HG02759 (cell line): ENCODE data around the gene PTPRH.

Experiments
- ATAC-seq: cut with Tn5 transposase; IDR thresholded peaks from one replicate; pipeline ENCODE4 v1.9.1; 2021; ENCODE audit warnings: mild to moderate bottlenecking, moderate library complexity; ENCODE audit not compliant: unreplicated experiment

The PTPRH gene

DNA sequence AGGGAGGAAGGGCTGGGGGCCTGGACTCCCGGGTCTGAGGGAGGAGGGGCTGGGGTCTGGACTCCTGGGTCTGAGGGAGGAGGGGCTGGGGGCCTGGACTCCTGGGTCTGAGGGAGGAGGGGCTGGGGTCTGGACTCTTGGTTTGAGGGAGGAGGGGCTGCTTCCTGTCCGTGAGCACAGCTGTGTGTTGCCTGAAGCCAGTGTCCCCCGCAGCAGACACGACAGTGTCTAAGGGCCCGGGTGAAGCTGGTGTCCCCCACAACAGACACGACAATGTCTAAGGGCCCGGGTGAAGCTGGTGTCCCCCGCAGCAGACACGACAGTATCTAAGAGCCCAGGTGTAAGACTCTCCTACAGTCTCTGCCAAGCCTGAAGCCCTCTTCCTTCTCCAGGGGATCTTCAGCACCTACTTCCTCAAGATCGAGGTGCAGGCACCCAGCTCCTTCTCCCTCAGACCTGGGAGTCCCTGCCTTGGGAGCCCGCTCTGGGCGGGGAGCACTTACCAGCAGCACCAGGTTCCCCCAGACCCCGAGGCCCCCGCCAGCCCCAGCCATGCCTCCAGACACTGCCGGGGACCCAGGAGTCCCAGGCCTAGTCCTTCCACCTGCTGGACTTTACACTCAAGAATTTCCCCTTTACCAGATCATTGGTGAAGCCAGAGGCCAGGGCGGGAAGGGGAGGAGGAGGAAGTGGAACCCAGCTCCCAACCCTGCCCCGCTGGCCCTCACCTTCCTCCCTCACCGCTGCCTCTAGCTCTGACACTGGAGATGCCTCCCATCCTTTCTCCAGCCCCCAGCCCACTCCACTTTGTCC, at the start of gene PTPRH:
TSS of gene PTPRH (minus strand) at position 622 of the 813 bp plus-strand sequence. CDS start at position 554, 68 bp downstream.
- no peak for ATAC-seq

GRCh38 chr19:55258476-55258827, 49.2 kb upstream of the PTPRH start:
- peak; percentile 26 for ATAC-seq

- ATAC-seq: no peak
Observed at GRCh38 chr19:55257461-55258420, 48.4 kb upstream of the PTPRH start.

DNA sequence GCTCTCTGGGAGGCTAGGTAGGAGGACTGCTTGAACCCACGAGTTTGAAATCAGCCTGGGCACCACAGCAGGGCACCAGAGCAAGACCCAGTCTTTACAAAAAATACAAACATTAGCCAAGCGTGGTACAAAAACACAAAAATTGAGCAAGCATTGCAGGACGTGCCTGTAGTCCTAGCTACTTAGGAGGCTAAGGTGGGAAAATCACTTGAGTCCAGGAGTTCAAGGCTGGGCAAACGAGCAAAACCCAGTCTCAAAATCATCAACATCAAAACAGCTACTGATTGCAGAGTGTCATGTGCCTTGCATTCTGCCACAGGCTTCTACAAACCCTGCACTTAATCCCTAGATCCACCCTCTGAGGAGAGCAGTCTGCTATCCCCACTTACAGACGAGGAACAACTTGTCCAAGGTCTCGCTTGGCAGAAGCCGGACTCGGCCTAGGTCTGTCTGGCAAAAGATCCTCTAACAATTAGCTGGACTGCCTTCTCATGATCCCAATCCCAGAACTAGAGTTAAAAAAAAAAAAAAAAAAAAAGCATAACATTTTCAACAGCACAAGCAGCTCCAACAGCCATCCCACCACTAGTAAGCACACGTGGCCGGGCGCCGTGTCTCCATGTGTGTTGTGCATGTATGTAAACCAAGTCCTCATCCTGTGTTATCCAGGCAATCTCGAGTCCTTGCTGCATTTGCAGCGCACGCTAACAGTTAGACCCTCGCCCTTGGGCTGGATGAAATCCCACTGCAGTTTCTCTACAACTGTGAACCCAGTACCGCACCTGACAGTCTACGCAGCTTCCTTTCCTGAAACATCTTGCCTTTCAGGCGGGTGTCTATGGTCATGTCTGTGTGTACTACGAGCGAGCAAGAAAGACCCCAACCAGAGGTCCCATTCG, 47.5 kb upstream of the PTPRH start:
- ATAC-seq: no peak

DNA sequence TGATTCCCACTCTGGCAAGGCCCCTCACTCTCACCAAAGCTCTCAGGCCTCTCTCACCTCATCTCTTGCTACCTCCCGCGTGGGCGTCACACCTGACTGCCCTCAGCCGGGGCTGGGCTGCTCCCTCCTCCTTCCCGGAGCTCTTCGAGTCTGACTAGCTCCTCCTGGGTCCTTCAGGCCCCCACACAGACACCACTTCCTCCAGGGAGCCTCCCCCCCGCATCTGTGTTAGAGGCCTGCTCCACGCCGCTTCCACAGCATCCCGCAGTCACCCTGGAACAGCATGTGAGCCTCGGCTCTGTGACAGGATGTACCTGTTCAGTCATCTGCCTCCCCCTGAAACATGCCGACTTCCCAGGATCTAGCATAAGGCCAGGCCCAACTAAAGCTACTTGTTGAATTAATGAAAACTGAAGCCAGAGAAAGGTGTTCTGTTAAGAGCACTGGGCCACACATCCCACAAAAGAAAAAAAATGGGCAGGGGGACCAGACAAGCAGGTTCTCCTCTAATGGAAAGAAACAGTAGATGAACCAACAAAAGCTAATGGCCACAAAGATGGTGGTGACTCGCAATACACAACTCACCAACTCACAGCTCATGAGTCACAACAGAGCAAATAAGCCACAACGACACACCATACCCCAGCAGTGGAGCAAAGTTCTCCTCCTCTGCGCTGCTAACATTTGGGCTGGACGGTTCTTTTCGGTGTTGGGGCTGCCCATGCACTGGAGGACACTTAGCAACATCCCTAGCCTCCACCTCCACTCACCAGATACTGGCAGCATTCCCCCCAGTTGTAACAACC, 46.5 kb upstream of the PTPRH start:
- no peak for ATAC-seq

GRCh38 chr19:55254625-55254977, 45.3 kb upstream of the PTPRH start:
- ATAC-seq: no peak

DNA sequence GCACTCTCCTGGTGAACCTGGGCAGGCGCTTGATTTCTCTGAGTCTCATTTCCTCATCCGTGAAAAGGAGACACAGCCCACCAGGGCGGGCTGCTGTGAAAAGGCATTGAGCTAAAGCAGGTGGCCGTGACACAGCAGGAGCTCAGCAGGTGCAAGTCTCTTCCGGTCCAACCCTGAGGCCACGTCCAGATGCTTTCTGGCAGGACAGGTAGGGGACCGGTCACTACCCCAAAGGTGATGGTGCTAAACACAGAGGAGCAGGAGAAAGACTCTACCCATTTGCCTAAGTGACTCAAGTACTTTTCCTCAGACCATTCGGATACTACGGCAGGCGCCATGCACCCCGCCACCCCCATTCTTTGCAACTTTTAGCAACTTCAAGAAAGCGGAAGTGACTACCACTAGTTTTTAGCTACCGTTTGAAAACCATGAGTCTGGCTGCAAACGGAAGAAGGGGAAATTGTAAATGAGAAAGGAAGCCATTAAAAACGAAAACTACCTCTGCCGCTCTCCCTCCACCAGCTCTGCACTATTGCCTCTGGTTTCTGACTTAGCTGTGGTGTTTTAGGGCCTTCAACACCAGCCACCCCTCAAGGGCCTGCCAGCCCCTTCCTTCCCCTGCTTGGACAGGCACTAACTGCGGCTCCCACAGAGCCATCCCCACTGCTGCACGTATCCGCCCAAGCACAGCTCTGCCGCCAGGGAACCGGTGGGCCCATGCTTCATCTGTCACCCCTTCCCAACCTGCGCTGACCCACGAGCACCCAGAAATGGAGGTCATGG, 44.7 kb upstream of the PTPRH start:
- ATAC-seq: peak; percentile 38

DNA sequence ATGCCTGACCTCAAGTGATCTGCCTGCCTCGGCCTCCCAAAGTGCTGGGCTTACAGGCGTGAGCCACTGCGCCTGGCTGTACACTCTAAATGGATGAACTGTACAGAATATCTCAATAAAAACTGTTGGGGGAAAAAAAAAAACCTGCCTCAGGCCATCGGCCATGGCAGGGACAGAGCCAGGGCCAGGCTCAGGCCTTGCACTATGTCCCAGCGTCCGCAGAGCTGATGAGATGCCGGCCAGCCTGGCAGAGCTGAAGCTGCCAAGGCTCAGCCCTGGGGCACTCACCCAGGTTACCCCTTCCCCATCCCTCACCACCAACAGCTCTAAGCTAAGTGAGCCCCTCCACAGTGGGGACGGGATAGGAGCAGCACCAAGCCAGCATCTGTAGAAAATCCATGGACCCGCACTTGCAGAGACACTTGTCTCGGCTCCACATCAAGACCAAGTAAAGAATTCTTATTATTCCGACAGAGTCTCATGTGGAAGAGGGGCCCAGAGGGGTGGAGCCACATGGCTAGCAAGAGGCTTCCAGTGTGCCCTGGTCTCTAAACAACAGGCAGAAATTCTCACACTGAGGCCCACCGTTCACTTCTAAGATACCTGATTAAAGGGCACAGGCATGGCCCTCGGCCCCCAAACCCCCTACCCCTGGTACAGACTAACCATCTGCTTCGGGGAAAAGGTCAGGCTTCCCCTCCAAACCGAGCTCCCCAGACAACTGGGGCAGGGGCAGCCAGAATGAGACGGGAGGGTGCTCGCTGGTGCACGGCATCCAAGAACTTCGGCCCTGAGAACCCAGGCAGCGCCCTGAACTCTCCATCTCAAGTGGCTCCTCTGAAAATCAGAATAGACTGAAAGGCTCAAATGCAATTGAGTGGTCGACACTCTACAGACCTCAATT, 43.7 kb upstream of the PTPRH start:
- ATAC-seq: no peak

GRCh38 chr19:55251341-55252081, 42.2 kb upstream of the PTPRH start:
- no peak for ATAC-seq

DNA sequence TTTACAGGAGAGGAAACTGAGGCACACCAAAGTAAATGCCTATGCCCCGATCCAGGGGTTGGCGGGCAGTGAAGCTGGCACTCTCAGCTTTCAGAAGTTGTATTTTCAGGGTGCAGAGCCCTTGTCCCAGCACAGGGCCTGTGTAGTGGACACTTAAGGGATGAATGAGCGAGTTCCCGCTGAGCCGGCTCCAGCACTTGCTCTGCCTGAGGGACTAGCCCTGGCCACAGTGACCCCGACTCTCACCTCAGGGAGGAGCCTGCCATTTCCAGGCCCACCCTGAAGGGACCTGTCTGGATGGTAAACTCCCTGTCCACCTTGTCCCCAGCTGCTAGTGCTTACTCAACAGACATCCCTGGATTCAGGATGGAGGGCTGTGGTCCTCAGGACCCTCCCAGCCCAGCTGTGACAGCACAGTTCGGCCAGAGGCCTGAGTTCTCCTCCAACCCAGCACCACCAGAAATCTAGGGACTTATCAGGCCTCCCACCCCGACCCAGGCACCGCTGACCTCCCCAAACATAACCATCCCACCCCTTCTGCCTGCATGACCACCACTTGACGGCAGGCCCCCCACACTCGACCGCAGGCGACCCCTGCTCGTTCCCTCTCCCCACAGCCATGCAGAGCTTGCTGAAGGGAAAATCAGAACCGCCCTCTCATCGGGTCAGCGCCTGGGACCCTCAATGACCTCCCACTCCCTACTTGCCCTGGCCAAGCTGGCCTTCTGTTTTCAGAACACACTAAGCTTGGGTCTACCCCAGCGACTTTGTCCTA, 41.1 kb upstream of the PTPRH start:
- no peak for ATAC-seq

DNA sequence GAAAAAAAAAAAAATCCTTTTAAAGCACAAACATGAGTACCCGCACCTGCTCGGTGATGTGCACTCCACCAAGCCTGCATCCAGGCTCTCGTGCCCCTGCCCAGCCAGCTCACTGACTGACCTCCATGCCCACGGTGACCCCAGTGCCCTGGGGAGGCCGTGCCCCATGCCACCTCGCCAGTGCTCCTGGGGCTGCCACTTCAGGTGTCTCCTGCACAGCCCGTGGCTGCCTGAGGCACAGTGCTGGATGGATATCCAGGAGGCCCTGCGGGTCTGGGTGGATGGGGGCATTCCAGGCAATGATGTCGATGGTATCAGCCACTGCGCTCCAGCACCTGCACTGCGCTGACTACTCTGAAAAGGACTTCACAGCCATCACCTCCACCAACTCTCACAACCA, 40.5 kb upstream of the PTPRH start:
- ATAC-seq: no peak

- no peak for ATAC-seq
Observed at GRCh38 chr19:55248704-55249103, 39.4 kb upstream of the PTPRH start.

DNA sequence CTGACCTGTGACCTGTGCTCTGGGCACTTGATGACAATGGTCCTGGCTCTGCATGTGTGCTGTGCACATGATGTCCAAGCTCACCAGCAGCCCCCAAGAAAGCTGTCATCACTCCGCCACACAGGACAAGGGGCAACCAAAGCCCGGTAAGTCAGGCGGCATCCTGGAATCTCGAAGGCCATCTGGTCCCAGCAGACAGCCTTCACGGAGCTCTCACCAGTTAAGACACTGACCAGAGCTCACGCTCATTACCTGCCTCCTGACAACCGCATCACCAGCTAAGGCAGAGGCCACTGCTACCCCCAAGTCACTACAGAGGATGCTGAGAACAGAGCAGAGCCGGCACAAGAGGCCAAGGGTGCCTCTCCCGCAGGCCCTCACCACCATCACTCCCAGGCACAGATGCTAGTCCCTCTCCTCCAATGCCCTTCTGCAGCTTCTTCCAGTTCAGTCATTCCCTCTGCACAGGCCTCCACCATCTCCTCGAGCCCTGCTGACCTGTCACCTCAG, 38.9 kb upstream of the PTPRH start:
- no peak for ATAC-seq

DNA sequence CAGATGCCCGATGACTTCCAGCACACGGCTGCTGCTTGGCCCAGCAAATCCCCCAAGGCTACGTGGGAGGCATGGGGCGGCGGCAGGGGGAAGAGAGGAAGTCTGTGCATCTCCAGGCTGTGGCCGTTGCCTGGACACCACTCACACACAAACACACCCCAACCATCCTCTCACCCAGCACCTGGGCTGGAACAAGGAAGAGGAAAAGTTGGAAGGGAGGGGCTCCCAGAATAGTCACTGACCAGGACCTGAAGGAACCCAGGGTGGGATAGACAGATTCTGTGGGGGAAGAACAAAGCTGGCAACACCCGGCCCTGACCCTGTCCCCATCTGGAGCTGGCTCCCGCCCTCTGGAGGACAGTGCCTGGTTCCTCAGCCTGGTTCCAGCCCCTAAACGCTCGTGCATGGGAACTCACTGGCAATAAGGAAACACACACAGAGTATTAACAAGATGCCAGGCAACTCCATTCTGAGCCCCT, 38.4 kb upstream of the PTPRH start:
- ATAC-seq: no peak

DNA sequence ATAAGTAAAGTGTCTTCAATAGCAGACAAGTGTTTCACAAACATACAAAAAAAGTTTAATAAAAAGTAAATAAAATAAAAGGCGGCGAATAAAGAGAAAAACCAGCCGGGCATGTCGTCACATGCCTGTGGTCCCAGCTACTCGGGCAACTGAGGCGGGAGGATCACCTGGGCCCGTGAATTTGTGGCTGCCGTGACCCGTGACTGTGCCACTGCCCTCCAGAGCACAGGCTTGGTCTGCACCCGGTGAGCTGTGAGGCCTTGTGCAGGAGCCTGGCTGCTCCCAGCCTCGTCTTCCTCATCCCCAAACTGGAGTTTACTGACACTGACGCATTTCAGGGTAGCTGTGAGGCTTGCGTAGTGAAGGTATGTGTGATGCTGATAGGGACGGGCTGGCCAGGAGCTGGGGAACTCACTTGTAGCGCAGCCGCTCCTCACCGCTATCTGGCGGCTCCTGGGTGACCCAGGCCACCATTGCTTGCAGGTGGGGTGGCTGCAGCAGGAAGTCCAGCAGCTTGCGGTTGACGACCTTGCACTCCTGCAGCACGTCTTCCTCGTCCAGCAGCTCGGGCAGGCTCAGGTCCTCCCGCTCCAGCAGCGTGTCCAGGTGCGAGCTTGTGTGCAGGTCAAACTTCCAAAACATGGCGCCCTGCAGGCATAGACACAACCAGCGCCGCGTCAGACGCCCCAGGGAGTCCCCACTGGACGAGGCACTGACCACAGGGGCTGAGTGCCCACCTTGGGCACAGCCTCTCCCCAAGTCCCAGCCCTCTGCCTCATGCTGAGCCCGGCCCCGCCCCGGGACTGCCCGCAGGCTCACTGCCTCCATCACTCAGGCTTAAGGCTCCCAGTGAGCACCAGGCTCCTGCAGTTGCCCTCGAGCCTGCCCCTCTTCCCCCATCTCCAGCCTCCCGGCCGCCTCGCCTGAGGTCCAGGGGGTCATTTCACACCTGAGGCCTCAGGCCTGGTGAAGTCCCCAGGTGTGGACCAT, 37.5 kb upstream of the PTPRH start:
- ATAC-seq: no peak
